OCI-LY1 (cell line): ENCODE data around the gene STX18.

Experiments used
- EZH2 ChIP-seq: fragments of 200-600 bp; sonication (generic), shearing (Covaris generic); IDR thresholded peaks from 2 replicates; pipeline ENCODE4 v1.8.0; 2017; ENCODE audit warnings: borderline replicate concordance, mixed run types, mild to moderate bottlenecking, antibody characterized with exemption, low read length, moderate library complexity, mixed read lengths
- TF ChIP-seq, protein P1 (sequence below): fragments of 200-600 bp; sonication (generic), shearing (Covaris generic); IDR thresholded peaks from 2 replicates; pipeline ENCODE4 v1.5.1; 2017; ENCODE audit warnings: mild to moderate bottlenecking, antibody characterized with exemption, low read length, moderate library complexity, mixed read lengths

DNA sequence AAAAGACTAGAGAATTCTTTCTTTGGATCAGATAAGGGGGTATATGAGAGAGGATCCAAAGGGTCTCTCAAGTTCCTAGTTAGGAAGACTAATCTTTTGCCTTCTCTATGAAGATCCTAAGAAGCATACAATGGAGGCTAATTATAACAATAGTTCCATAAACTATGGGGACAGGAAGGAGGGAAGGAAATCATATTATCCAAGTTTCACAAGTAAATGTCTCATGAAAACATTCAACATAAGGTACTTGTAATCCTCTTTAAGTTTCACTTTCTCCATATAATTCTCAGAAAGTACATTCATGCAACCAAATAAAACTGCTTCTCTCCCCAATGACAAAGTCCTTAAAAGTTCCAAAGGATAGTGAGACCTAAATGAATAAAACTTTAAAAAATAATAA is 27.1 kb downstream of the STX18 start:
- TF ChIP-seq, protein P1, sequence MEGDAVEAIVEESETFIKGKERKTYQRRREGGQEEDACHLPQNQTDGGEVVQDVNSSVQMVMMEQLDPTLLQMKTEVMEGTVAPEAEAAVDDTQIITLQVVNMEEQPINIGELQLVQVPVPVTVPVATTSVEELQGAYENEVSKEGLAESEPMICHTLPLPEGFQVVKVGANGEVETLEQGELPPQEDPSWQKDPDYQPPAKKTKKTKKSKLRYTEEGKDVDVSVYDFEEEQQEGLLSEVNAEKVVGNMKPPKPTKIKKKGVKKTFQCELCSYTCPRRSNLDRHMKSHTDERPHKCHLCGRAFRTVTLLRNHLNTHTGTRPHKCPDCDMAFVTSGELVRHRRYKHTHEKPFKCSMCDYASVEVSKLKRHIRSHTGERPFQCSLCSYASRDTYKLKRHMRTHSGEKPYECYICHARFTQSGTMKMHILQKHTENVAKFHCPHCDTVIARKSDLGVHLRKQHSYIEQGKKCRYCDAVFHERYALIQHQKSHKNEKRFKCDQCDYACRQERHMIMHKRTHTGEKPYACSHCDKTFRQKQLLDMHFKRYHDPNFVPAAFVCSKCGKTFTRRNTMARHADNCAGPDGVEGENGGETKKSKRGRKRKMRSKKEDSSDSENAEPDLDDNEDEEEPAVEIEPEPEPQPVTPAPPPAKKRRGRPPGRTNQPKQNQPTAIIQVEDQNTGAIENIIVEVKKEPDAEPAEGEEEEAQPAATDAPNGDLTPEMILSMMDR, result no peak
- no peak for TF ChIP-seq EZH2
